Measurements from ENCODE around the gene SYNPO2L.
A peak's percentile ranks its signal among the peaks of the same experiment; 100 is the strongest.

The SYNPO2L gene

GRCh38 chr10:73649876-73650536, 5.8 kb downstream of the SYNPO2L start:
- no peak overlapping the region for H3K27ac Mint-ChIP-seq
- H3K4me3 Mint-ChIP-seq = no peak overlapping the region
- H3K9me3 Mint-ChIP-seq = no peaks in the 10 kb centered on the region

DNA sequence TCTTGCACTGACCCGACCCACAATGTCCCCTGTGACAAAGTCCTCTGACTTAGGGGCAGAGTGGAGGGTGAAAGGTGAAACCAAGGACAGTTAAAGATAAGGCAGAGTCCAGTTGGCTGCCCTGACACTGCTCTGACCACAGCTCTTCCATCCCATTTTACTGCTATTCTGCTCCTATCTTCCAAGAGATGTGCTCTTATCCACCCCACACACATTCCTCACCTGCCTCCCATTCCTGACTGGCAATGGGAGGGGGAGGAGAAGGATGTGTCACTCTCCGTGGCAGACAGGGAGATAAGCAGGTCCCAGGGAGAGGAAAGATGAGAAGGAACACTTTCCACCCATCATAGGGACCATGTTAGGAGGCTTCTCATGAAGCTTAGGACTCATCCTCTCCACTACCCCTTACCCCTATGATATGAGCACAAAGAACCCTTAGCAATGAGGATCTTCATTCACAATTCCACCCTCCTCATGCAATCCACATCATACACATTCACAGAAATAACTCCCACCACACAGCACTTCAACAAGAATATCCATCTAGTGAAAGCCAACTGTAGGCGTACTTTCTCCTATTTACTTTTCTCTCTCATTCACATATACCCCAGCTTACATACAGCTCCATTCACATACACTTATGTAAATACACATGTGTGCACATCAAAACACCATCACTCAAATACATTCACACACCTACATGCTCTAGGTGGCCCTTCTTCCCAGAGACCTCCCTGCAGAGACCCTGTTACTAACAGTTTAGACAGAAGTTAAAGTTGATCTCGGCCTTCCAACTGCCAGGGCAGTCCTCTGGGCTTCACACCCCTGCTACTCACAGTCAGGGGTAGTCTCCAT, 6.6 kb downstream of the SYNPO2L start:
- Mint-ChIP-seq H3K27ac (no peak overlapping the region), H3K4me1 (peaks cover 37% of the 10 kb centered on the region), H3K4me3 (peak overlapping the region; percentile 68), H3K36me3 (ENCODE audit: low read depth) (no peaks in the 10 kb centered on the region), H3K9me3 (no peaks in the 10 kb centered on the region), H3K27me3 (ENCODE audit: low read depth, poor library complexity) (peaks cover 9% of the 10 kb centered on the region)
- DNase-seq = no peak
- no peak for TF ChIP-seq CTCF (IDR thresholded peaks at IDR 0.05)

More at GRCh38 chr10:73649876-73650536, 5.8 kb downstream of the SYNPO2L start:
- no peaks in the 10 kb centered on the region for H3K36me3 Mint-ChIP-seq (ENCODE audit: low read depth)
- TF ChIP-seq CTCF (IDR thresholded peaks at IDR 0.05) = no peak
- no peak for DNase-seq
- peaks cover 9% of the 10 kb centered on the region for H3K27me3 Mint-ChIP-seq (ENCODE audit: low read depth, poor library complexity)
- peaks cover 32% of the 10 kb centered on the region for H3K4me1 Mint-ChIP-seq

GRCh38 chr10:73647875-73648651, 7.8 kb downstream of the SYNPO2L start:
- H3K27ac Mint-ChIP-seq = no peak overlapping the region
- peaks cover 41% of the 10 kb centered on the region for H3K4me1 Mint-ChIP-seq
- no peaks in the 10 kb centered on the region for H3K9me3 Mint-ChIP-seq
- peaks cover 9% of the 10 kb centered on the region for H3K27me3 Mint-ChIP-seq (ENCODE audit: low read depth, poor library complexity)
- TF ChIP-seq CTCF (IDR thresholded peaks at IDR 0.05) = no peak
- DNase-seq = no peak
- peak overlapping the region; percentile 68 for H3K4me3 Mint-ChIP-seq
- no peaks in the 10 kb centered on the region for H3K36me3 Mint-ChIP-seq (ENCODE audit: low read depth)

DNA sequence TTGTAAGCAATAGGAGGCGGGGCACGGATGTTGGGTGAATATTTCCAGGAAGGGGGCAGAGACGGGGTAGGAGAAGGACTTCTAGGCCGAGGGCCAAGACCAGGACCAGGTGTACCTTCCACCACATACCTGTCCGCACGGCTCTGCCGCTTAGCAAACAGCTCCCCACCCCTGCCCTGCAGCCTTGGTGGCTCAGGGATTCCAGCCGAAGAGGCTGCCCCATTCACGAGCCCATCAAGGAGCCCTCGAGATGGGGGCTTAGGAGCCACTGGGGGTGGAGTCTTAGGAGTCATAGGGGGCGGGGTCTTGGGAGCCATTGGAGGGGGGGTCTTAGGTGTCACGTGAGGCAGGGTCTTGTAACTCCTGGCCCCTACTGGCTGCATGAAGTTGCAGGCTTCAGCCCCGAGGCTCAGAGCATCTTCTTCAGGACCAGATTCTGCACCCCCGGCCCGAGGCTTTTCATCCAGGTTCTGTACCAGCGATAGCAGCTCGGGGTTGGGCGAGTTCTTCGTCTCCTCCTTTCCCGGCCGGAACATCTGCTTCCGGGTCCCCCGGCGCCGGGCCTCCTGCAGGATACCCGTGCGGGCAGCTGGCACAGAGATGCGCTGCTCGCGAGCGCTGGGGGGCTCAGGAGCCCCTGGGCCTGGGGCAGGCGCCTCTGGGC, 8.5 kb downstream of the SYNPO2L start:
- Mint-ChIP-seq H3K9me3 (no peaks in the 10 kb centered on the region), H3K4me1 (peaks cover 41% of the 10 kb centered on the region), H3K27me3 (ENCODE audit: low read depth, poor library complexity) (peaks cover 9% of the 10 kb centered on the region), H3K27ac (no peak overlapping the region), H3K36me3 (ENCODE audit: low read depth) (no peaks in the 10 kb centered on the region), H3K4me3 (peak overlapping the region; percentile 68)
- TF ChIP-seq CTCF (IDR thresholded peaks at IDR 0.05) = no peak
- DNase-seq = peak; percentile 67

DNA sequence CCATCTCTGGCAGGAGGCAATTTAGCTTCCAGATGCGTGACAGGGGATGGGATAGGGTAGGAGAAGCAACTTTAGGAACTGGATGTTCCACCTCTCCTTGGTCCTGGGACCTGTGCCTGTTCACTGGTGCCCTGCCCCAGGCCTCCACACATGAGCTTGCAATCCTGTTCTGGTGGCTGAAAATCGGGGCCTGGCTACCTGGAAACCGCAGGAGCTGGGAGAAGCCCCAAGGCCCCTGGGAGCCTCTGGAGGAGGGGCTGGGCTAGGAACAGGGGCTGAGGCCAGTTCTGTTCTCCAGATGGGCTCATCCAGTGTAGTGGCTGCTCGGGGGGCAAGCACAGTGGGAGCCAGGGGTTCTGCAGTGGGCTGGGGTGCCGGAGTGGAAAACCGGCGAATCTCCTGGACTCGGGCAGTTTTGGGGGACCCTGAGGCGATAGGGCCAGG, 9.2 kb downstream of the SYNPO2L start:
- Mint-ChIP-seq H3K27ac (peak overlapping the region; percentile 75), H3K36me3 (ENCODE audit: low read depth) (no peaks in the 10 kb centered on the region), H3K4me3 (peak overlapping the region; percentile 68), H3K9me3 (no peaks in the 10 kb centered on the region), H3K4me1 (peaks cover 44% of the 10 kb centered on the region), H3K27me3 (ENCODE audit: low read depth, poor library complexity) (peaks cover 9% of the 10 kb centered on the region)
- TF ChIP-seq CTCF (IDR thresholded peaks at IDR 0.05) = no peak
- no peak for DNase-seq

Data from nephron progenitor cell (in vitro differentiated cells).